Measurements from ENCODE around the gene ZAR1.

GRCh38 chr4:48504352-48504751 is 14.3 kb downstream of the ZAR1 start:
- TF ChIP-seq POLR2AphosphoS5 (IDR thresholded peaks at IDR 0.05; ENCODE audit: insufficient read depth in 1 of 2, low read depth in 1 of 2), result no peak
- TF ChIP-seq CTCF (IDR thresholded peaks at IDR 0.05), result no peak

Data from vagina (tissue), 2 donors.